ENCODE data around the gene OST4.

The OST4 gene

DNA sequence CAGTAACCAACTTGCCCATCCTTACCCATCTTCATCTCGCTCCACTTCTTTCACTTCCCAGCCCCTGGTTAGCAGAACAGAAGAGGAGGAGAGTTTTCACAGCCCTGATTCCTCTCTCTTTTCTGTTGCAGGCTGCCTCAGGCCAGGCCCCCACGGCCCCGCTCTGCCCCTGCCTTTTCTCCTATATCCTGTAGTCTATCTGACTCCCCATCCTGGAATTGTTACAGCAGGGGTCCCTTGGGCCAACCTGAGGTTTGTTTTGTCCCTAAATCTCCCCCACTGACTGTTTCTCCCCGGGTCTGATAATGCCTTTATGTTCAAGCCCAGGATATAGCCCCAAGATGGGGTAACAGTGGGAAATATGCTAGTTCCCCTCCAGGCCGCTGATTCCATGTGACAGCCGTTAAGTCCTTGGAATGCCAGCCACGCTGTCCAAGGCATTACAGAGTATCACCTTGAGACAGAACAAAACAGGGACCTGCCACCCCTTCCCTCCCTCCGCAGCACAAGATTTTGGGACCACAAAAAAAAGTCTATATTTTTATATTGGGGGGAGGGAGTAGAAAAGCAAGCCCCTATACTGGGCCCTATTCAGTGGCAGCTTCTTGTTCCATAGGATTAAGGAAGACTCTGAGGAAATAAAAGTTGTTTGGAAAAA lies 1.4 kb downstream of the OST4 start:
- Histone ChIP-seq H3K9ac (ENCODE audit: low read length) (peak overlapping the region; percentile 88), H3K4me2 (ENCODE audit: low read length) (peak overlapping the region; percentile 90), H4K20me1 (ENCODE audit: insufficient read depth, low read length) (no peaks in the 10 kb centered on the region), H3K36me3 (ENCODE audit: insufficient read depth, low read length) (peaks cover 45% of the 10 kb centered on the region), H3K4me3 (ENCODE audit: low read depth, low read length, poor library complexity, severe bottlenecking) (peak overlapping the region; percentile 97), H3K9me3 (ENCODE audit: low read length) (no peaks in the 10 kb centered on the region), H3K9me2 (ENCODE audit: low read depth, low read length) (no peaks in the 10 kb centered on the region), H3K4me1 (ENCODE audit: insufficient read depth, low read length, severe bottlenecking) (peaks cover 40% of the 10 kb centered on the region), H2AFZ (ENCODE audit: low read length) (no peak overlapping the region), H3K27ac (ENCODE audit: low read depth, low read length, poor library complexity, severe bottlenecking) (no peak overlapping the region), H3F3A (ENCODE audit: insufficient read depth, low read length) (no peaks in the 10 kb centered on the region), H3K79me2 (ENCODE audit: insufficient read depth, low read length) (peaks cover 13% of the 10 kb centered on the region; the same call in 1 of the 2 replicates), H3K27me3 (ENCODE audit: insufficient read depth, low read length) (no peaks in the 10 kb centered on the region)
- TF ChIP-seq EZH2 (IDR thresholded peaks at IDR 0.05; ENCODE audit: borderline replicate concordance, low read length) = no peak
- TF ChIP-seq, protein P1, sequence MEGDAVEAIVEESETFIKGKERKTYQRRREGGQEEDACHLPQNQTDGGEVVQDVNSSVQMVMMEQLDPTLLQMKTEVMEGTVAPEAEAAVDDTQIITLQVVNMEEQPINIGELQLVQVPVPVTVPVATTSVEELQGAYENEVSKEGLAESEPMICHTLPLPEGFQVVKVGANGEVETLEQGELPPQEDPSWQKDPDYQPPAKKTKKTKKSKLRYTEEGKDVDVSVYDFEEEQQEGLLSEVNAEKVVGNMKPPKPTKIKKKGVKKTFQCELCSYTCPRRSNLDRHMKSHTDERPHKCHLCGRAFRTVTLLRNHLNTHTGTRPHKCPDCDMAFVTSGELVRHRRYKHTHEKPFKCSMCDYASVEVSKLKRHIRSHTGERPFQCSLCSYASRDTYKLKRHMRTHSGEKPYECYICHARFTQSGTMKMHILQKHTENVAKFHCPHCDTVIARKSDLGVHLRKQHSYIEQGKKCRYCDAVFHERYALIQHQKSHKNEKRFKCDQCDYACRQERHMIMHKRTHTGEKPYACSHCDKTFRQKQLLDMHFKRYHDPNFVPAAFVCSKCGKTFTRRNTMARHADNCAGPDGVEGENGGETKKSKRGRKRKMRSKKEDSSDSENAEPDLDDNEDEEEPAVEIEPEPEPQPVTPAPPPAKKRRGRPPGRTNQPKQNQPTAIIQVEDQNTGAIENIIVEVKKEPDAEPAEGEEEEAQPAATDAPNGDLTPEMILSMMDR (IDR thresholded peaks at IDR 0.05; ENCODE audit: low read length) = no peak

GRCh38 chr2:27069436-27069835 lies 2.0 kb downstream of the OST4 start:
- no peaks in the 10 kb centered on the region for H3K27me3 ChIP-seq (ENCODE audit: insufficient read depth, low read length)
- H3K9me3 ChIP-seq (ENCODE audit: low read length) = no peaks in the 10 kb centered on the region
- peaks cover 48% of the 10 kb centered on the region for H3K36me3 ChIP-seq (ENCODE audit: insufficient read depth, low read length)
- H3K4me2 ChIP-seq (ENCODE audit: low read length) = no peak overlapping the region
- no peak overlapping the region for H3K9ac ChIP-seq (ENCODE audit: low read length)
- H3F3A ChIP-seq (ENCODE audit: insufficient read depth, low read length) = no peaks in the 10 kb centered on the region
- peaks cover 34% of the 10 kb centered on the region for H3K4me1 ChIP-seq (ENCODE audit: insufficient read depth, low read length, severe bottlenecking)
- no peak for TF ChIP-seq EZH2 (IDR thresholded peaks at IDR 0.05; ENCODE audit: borderline replicate concordance, low read length)
- TF ChIP-seq, protein P1 (IDR thresholded peaks at IDR 0.05; ENCODE audit: low read length) = no peak
- peaks cover 13% of the 10 kb centered on the region; the same call in 1 of the 2 replicates for H3K79me2 ChIP-seq (ENCODE audit: insufficient read depth, low read length)
- no peaks in the 10 kb centered on the region for H3K9me2 ChIP-seq (ENCODE audit: low read depth, low read length)
- no peaks in the 10 kb centered on the region for H4K20me1 ChIP-seq (ENCODE audit: insufficient read depth, low read length)
- no peak overlapping the region for H3K4me3 ChIP-seq (ENCODE audit: low read depth, low read length, poor library complexity, severe bottlenecking)
- no peak overlapping the region for H2AFZ ChIP-seq (ENCODE audit: low read length)
- H3K27ac ChIP-seq (ENCODE audit: low read depth, low read length, poor library complexity, severe bottlenecking) = no peak overlapping the region

GRCh38 chr2:27067385-27067784 lies 4.1 kb downstream of the OST4 start:
- Histone ChIP-seq H2AFZ (ENCODE audit: low read length) (no peak overlapping the region), H4K20me1 (ENCODE audit: insufficient read depth, low read length) (no peaks in the 10 kb centered on the region), H3K27me3 (ENCODE audit: insufficient read depth, low read length) (no peaks in the 10 kb centered on the region), H3K9me2 (ENCODE audit: low read depth, low read length) (no peaks in the 10 kb centered on the region), H3K9ac (ENCODE audit: low read length) (no peak overlapping the region), H3K9me3 (ENCODE audit: low read length) (no peaks in the 10 kb centered on the region), H3K27ac (ENCODE audit: low read depth, low read length, poor library complexity, severe bottlenecking) (no peak overlapping the region), H3K4me3 (ENCODE audit: low read depth, low read length, poor library complexity, severe bottlenecking) (no peak overlapping the region), H3K4me1 (ENCODE audit: insufficient read depth, low read length, severe bottlenecking) (peaks cover 23% of the 10 kb centered on the region), H3K36me3 (ENCODE audit: insufficient read depth, low read length) (peaks cover 53% of the 10 kb centered on the region), H3K79me2 (ENCODE audit: insufficient read depth, low read length) (peaks cover 13% of the 10 kb centered on the region; the same call in 1 of the 2 replicates), H3F3A (ENCODE audit: insufficient read depth, low read length) (no peaks in the 10 kb centered on the region), H3K4me2 (ENCODE audit: low read length) (no peak overlapping the region)
- TF ChIP-seq EZH2 (IDR thresholded peaks at IDR 0.05; ENCODE audit: borderline replicate concordance, low read length) = no peak
- TF ChIP-seq, protein P1 (IDR thresholded peaks at IDR 0.05; ENCODE audit: low read length) = no peak

Measured in OCI-LY1 (cell line).